ENCODE results near the gene HOXA7. TPM values are rescaled to one million over a fixed set of nuclear protein-coding genes. Genes with fewer than 3 reads are reported as not detected.

Gene HOXA7
- total and polyA plus RNA-seq, 4 experiments from 2014 or later: not detected

DNA sequence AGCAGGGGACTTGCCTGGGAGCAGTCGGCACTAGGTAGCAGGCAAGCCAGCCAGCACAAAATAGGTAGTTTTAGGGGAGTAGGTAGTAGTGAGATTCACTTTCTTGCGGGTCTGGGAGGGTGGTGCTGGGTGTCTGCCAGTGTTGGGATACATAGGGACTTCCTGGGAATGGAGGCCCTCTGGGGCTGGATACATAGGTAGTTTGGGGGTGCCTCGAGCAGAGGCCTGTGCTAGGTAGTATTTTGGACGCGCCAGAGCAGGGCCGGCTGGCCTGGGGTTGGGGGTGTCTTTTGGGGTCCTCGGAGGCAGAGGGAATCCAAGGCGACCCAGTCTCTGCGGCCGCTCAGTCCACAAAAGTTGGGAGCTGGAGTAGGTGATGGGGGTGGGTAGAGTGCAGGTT lies 2.1 kb downstream of the HOXA7 start:
- H3K36me3 ChIP-seq (ENCODE audit: insufficient read depth, low read length): no peaks in the 10 kb centered on the region
- H3K4me1 Mint-ChIP-seq: peaks cover 32 to 79% (median 49%) of the 10 kb centered on the region in 4 donors
- CTCF ChIA-PET (ENCODE audit: partially characterized antibody): interaction anchor here (0.9 to 1.3 kb wide), 5 partner anchors 8 to 785 kb away, joined by 3 to 4 read pairs (median 3); no protein-coding TSS in a partner anchor
- intact Hi-C loops (cut with micrococcal nuclease): loop anchor here (5.0 kb wide), 1 partner anchor 1902 kb away; no protein-coding TSS in a partner anchor
- H3K27me3 ChIP-seq (ENCODE audit: insufficient read depth, low read length): peaks cover 94% of the 10 kb centered on the region
- DNase-seq: no peak
- H3K4me1 ChIP-seq (ENCODE audit: insufficient read depth, low read length): peaks cover 51% of the 10 kb centered on the region
- H3K9me3 Mint-ChIP-seq: peaks cover 0 to 40% (median 0%) of the 10 kb centered on the region in 8 donors
- peak overlapping the region in 1 of 7 donors; percentile 88 for H3K27ac Mint-ChIP-seq
- H3K4me3 ChIP-seq (ENCODE audit: low read length in 2 of 2): no peak overlapping the region
- no peak overlapping the region for H3K27ac ChIP-seq (ENCODE audit: low read depth, low read length)
- peaks cover 77 to 80% of the 10 kb centered on the region in 2 donors for H3K27me3 Mint-ChIP-seq
- peak overlapping the region in 5 of 8 donors; percentile 49 to 79 (median 69) for H3K4me3 Mint-ChIP-seq
- peaks cover 0 to 3% of the 10 kb centered on the region in 2 donors for H3K36me3 Mint-ChIP-seq
- POLR2A ChIA-PET (ENCODE audit: partially characterized antibody): interaction anchor here (0.8 to 1.0 kb wide), 2 partner anchors 12 to 23 kb away, joined by 3 to 4 read pairs; partner anchors contain the start of gene HOXA4
- H3K9me3 ChIP-seq (ENCODE audit: control insufficient read depth in 1 of 2, low read length in 2 of 2): no peaks in the 10 kb centered on the region

DNA sequence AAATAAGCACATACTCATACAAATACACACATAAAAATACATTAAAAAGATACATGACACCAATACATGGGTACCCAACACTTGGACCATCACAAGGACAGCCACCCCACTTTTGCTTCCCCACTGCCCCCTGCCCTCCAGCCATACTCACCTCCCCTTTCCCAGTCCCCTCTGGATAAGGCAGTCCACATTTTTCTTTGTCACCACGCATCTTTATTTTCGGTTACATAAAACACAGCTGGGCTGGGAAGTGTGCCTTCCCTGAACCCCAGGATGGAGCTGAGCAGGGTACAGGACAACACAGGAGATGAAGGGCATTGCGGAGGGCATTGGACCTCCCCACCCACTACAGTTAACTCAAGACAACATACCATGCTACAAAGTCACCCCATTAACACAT lies 2.9 kb downstream of the HOXA7 start:
- Mint-ChIP-seq H3K36me3 (peaks cover 0 to 3% of the 10 kb centered on the region in 2 donors), H3K4me3 (peak overlapping the region in 3 of 8 donors; percentile 0 to 48 (median 17)), H3K9me3 (peaks cover 0 to 34% (median 0%) of the 10 kb centered on the region in 8 donors), H3K4me1 (peaks cover 30 to 74% (median 46%) of the 10 kb centered on the region in 4 donors), H3K27ac (peak overlapping the region in 2 of 7 donors; percentile 42 to 88), H3K27me3 (peaks cover 78 to 79% of the 10 kb centered on the region in 2 donors)
- H3K9me3 ChIP-seq (ENCODE audit: control insufficient read depth in 1 of 2, low read length in 2 of 2): no peaks in the 10 kb centered on the region
- peaks cover 51% of the 10 kb centered on the region for H3K4me1 ChIP-seq (ENCODE audit: insufficient read depth, low read length)
- H3K4me3 ChIP-seq (ENCODE audit: low read length in 2 of 2): no peak overlapping the region
- CTCF ChIA-PET (ENCODE audit: partially characterized antibody): interaction anchor here (1.0 to 1.2 kb wide), 2 partner anchors 9 to 24 kb away, joined by 3 to 4 read pairs; no protein-coding TSS in a partner anchor
- peaks cover 93% of the 10 kb centered on the region for H3K27me3 ChIP-seq (ENCODE audit: insufficient read depth, low read length)
- no peak overlapping the region for H3K27ac ChIP-seq (ENCODE audit: low read depth, low read length)
- DNase-seq: no peak
- H3K36me3 ChIP-seq (ENCODE audit: insufficient read depth, low read length): no peaks in the 10 kb centered on the region
- intact Hi-C loops (cut with micrococcal nuclease): loop anchor here (5.0 kb wide), 1 partner anchor 1901 kb away; no protein-coding TSS in a partner anchor
- POLR2A ChIA-PET (ENCODE audit: partially characterized antibody): no interaction called here

DNA sequence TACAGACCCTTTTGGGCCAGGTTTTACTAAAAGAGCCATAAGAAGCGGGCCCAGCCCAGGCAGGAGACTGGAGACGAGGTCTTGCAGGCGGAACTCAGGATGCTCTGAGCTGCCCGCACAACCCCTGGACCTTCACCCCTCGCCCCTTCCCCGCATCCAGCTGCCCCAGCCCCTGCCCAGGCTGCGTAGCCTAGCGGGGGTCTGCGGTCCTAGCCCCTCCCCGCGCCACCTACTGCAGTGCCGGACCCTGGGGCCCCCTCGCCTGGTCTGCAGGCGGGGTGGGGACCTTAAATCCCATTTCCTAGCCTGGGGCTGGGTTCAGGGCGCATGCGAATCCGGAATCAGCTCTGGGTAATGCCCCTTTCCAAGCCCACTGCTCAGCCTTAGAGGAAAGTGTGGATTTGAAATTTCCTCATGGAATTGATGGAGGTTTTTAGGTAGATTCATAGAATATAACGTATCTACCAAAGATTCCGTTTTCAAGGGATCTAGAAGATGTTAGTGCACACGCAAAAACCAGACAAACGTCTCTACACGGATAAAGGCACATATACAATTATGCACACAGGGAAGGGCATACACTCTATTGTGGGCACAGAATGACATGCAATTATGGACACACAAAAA lies 3.5 kb downstream of the HOXA7 start:
- DNase-seq: no peak
- peaks cover 51% of the 10 kb centered on the region for H3K4me1 ChIP-seq (ENCODE audit: insufficient read depth, low read length)
- peaks cover 93% of the 10 kb centered on the region for H3K27me3 ChIP-seq (ENCODE audit: insufficient read depth, low read length)
- H3K36me3 Mint-ChIP-seq: peaks cover 0 to 3% of the 10 kb centered on the region in 2 donors
- H3K9me3 Mint-ChIP-seq: peaks cover 0 to 34% (median 0%) of the 10 kb centered on the region in 8 donors
- no peak overlapping the region for H3K27ac ChIP-seq (ENCODE audit: low read depth, low read length)
- peaks cover 79 to 80% of the 10 kb centered on the region in 2 donors for H3K27me3 Mint-ChIP-seq
- H3K4me3 ChIP-seq (ENCODE audit: low read length in 2 of 2): no peak overlapping the region
- H3K4me1 Mint-ChIP-seq: peaks cover 30 to 74% (median 47%) of the 10 kb centered on the region in 4 donors
- H3K27ac Mint-ChIP-seq: peak overlapping the region in 1 of 7 donors; percentile 88
- intact Hi-C loops (cut with micrococcal nuclease): loop anchor here (5.0 kb wide), 1 partner anchor 1901 kb away; no protein-coding TSS in a partner anchor
- ChIA-PET POLR2A (ENCODE audit: partially characterized antibody) (no interaction called here), CTCF (ENCODE audit: partially characterized antibody) (interaction anchor here (0.7 to 5.0 kb wide), 2 partner anchors 9 to 26 kb away, joined by 3 to 66 read pairs; no protein-coding TSS in a partner anchor)
- no peaks in the 10 kb centered on the region for H3K36me3 ChIP-seq (ENCODE audit: insufficient read depth, low read length)
- H3K4me3 Mint-ChIP-seq: peak overlapping the region in 2 of 8 donors; percentile 17 to 25
- H3K9me3 ChIP-seq (ENCODE audit: control insufficient read depth in 1 of 2, low read length in 2 of 2): no peaks in the 10 kb centered on the region

DNA sequence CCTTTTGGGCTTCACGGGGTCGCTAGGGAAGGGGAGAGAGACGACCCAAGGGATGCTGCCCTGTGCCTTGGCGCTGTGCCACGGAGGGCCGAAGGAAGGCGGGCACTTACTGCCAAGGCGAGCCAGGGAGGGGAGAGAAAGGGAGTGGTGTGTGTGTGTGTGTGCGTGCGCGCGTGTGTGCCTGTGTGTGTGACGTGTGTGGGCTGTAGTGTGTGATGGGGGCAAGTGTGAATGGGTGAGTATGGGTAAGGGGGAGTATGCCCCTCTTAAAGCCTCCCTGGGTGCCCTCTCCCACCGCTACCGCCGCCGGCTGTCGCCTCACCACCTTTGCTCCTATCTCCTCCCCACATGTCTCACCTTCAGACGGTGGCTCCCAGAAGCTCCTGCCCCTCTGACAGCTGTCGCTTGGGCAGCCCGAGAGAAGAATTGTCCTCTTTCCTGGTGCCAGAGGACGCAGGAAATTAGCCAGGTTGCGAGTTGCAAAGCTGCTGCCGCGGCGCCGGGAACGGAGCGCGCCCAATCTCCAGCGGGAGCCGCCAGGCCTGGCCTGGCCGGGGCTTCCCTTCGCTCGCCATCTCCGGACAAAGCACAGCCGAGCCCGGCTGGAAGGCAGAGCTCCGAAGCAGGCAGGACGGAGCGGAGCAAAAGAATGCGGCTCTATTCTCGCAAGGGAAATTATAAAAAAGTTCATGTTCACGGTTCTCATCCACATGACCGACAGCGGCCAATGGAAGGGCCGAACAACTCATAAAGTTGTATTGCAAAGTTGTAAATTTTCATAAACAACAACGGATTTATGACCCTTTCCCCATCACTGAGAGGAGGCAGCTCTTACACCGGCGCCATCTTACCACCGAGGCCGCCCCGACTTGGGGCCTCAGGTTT lies 4.3 kb downstream of the HOXA7 start, which contains the start of gene HOXA3:
TSS of gene HOXA3 (minus strand) at position 653 of the 885 bp plus-strand sequence. CDS start 41,943 bp downstream, outside the sequence.
- intact Hi-C loops (cut with micrococcal nuclease): loop anchor here (1.0 to 5.0 kb wide), 2 partner anchors 9 to 1900 kb away; no protein-coding TSS in a partner anchor
- Histone ChIP-seq H3K27me3 (ENCODE audit: insufficient read depth, low read length) (peaks cover 90% of the 10 kb centered on the region), H3K27ac (ENCODE audit: low read depth, low read length) (no peak within 1 kb of the TSS), H3K36me3 (ENCODE audit: insufficient read depth, low read length) (no peaks in the 10 kb centered on the region), H3K4me3 (ENCODE audit: low read length in 2 of 2) (no peak within 1 kb of the TSS), H3K9me3 (ENCODE audit: control insufficient read depth in 1 of 2, low read length in 2 of 2) (no peaks in the 10 kb centered on the region), H3K4me1 (ENCODE audit: insufficient read depth, low read length) (peaks cover 51% of the 10 kb centered on the region)
- Mint-ChIP-seq H3K36me3 (no peaks in the 10 kb centered on the region), H3K4me3 (peak within 1 kb of the TSS; percentile 74 to 92 (median 83)), H3K4me1 (peaks cover 30 to 71% (median 46%) of the 10 kb centered on the region in 4 donors), H3K27me3 (peaks cover 75 to 78% of the 10 kb centered on the region in 2 donors), H3K9me3 (peaks cover 0 to 27% (median 0%) of the 10 kb centered on the region in 8 donors), H3K27ac (peak within 1 kb of the TSS in 5 of 7 donors; percentile 53 to 88 (median 68))
- ChIA-PET CTCF (ENCODE audit: partially characterized antibody) (interaction anchor here (0.7 to 5.0 kb wide), 5 partner anchors 10 to 471 kb away, joined by 3 to 66 read pairs (median 4); no protein-coding TSS in a partner anchor), POLR2A (ENCODE audit: partially characterized antibody) (no interaction called here)
- peak in 1 of 5 donors; percentile 33 for DNase-seq

DNA sequence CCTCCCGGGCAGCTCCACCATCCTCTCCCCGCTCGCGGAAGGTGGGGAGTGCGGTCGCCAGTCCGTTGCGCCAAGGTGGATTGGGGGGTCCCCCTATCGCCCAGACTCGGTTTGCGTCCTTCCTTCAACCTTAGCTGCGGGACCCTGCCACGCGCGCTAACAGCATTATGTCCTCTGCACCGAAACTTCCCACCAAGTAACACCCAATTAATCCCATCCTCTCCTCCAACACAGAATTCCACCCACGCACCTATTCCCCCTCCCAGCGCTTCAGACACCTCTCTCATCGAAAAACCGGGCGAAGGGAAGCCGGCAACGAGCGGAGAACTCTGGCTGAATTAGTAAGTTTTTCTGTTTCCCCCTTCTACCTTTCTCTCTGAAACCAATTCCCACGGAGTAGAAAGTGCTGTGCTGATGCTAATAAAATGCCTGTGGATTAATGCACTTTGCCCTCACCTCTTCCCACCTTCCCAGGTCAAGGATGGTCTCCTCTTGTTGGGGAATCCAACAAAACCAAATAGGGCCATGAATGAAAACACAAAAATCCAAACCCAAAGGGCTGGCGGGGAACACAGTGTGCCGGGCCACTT lies 5.0 kb downstream of the HOXA7 start:
- ChIA-PET CTCF (ENCODE audit: partially characterized antibody) (interaction anchor here (1.0 to 5.0 kb wide), 12 partner anchors 8 to 1295 kb away, joined by 3 to 66 read pairs (median 5); no protein-coding TSS in a partner anchor), POLR2A (ENCODE audit: partially characterized antibody) (no interaction called here)
- no peak for DNase-seq
- Histone ChIP-seq H3K27ac (ENCODE audit: low read depth, low read length) (no peak overlapping the region), H3K4me1 (ENCODE audit: insufficient read depth, low read length) (peaks cover 49% of the 10 kb centered on the region), H3K4me3 (ENCODE audit: low read length in 2 of 2) (peak overlapping the region in 1 of 2 donors; percentile 36), H3K9me3 (ENCODE audit: control insufficient read depth in 1 of 2, low read length in 2 of 2) (no peaks in the 10 kb centered on the region), H3K27me3 (ENCODE audit: insufficient read depth, low read length) (peaks cover 93% of the 10 kb centered on the region), H3K36me3 (ENCODE audit: insufficient read depth, low read length) (no peaks in the 10 kb centered on the region)
- peak overlapping the region in 5 of 7 donors; percentile 53 to 70 (median 68) for H3K27ac Mint-ChIP-seq
- H3K27me3 Mint-ChIP-seq: peaks cover 78 to 79% of the 10 kb centered on the region in 2 donors
- H3K36me3 Mint-ChIP-seq: no peaks in the 10 kb centered on the region
- intact Hi-C loops (cut with micrococcal nuclease): loop anchor here (1.0 to 5.0 kb wide), 2 partner anchors 10 to 1899 kb away; no protein-coding TSS in a partner anchor
- H3K4me3 Mint-ChIP-seq: peak overlapping the region; percentile 74 to 92 (median 83)
- peaks cover 27 to 66% (median 47%) of the 10 kb centered on the region in 4 donors for H3K4me1 Mint-ChIP-seq
- H3K9me3 Mint-ChIP-seq: peaks cover 0 to 22% (median 0%) of the 10 kb centered on the region in 8 donors

Measured in CD4-positive, alpha-beta memory T cell (primary cell).